Kidney epithelial cell (primary cell): Measurements from ENCODE around the gene SPRR2B. TPM values are rescaled to one million over a fixed set of nuclear protein-coding genes. Genes with fewer than 3 reads are reported as not detected.
"Not testable (repeated sequence)": the region's sequence is repeated elsewhere in the genome, so short reads cannot be mapped to it uniquely, and the experiment has no call there.

Experiments used
- DNase-seq: peaks from one replicate; pipeline ENCODE4 v3.0.0-alpha.2; 2010; ENCODE audit warnings: low read depth
- H3K27me3 ChIP-seq: 2 replicates; pipeline ENCODE4 v1.6.0; 2011; ENCODE audit warnings: low read length; ENCODE audit not compliant: control insufficient read depth, insufficient read depth
- H3K36me3 ChIP-seq: 2 replicates; pipeline ENCODE4 v1.5.1; 2011; ENCODE audit warnings: low read length; ENCODE audit not compliant: control insufficient read depth, insufficient read depth
- H3K4me3 ChIP-seq: 2 replicates; pipeline ENCODE4 v1.5.1; 2011; ENCODE audit warnings: low read depth, mild to moderate bottlenecking, control low read depth, low read length
- total RNA-seq: library from RNA; depleted of rRNA; stranded (reverse); fragments of >200 nt; gene quantifications from 2 replicates; pipeline ENCODE4 v1.2.3, GENCODE V29; 2015
- TF ChIP-seq, protein P1 (sequence below): IDR thresholded peaks from 2 replicates; pipeline ENCODE4 v1.5.1; 2011; ENCODE audit warnings: mild to moderate bottlenecking, moderate library complexity, low read length, control low read depth, inconsistent platforms; ENCODE audit not compliant: insufficient read depth, poor library complexity, severe bottlenecking

Gene SPRR2B
- total RNA-seq, 1 donor from 2014 or later, result not detected

DNA sequence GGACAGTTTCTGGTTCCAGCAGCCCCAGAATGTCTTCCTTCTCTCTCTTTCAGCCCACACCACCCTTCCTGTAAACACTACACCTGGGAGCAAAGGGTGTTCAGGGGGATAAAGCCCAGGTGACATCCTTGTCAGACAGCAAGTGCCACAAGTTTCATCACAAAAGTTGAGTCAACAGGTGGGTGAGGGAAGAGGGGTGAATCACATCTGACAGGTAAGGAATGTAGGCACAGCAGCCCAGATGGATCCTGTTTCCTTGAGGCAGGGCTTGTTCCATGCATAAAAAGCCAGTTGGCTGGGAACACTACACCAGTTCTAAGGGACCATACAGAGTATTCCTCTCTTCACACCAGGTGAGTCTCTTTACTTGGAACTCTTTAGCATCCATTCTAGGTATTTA is 40.5 kb downstream of the SPRR2B start, which contains the start of gene SPRR1B:
Gene SPRR1B (plus strand): TSS at position 309 of the 400 bp plus-strand sequence. CDS start 1,143 bp downstream, outside the sequence.
- no peak for DNase-seq
- Histone ChIP-seq H3K27me3 (no peaks in the 10 kb centered on the region), H3K4me3 (no peak within 1 kb of the TSS), H3K36me3 (no peaks in the 10 kb centered on the region)
- TF ChIP-seq, protein P1, sequence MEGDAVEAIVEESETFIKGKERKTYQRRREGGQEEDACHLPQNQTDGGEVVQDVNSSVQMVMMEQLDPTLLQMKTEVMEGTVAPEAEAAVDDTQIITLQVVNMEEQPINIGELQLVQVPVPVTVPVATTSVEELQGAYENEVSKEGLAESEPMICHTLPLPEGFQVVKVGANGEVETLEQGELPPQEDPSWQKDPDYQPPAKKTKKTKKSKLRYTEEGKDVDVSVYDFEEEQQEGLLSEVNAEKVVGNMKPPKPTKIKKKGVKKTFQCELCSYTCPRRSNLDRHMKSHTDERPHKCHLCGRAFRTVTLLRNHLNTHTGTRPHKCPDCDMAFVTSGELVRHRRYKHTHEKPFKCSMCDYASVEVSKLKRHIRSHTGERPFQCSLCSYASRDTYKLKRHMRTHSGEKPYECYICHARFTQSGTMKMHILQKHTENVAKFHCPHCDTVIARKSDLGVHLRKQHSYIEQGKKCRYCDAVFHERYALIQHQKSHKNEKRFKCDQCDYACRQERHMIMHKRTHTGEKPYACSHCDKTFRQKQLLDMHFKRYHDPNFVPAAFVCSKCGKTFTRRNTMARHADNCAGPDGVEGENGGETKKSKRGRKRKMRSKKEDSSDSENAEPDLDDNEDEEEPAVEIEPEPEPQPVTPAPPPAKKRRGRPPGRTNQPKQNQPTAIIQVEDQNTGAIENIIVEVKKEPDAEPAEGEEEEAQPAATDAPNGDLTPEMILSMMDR, result no peak

DNA sequence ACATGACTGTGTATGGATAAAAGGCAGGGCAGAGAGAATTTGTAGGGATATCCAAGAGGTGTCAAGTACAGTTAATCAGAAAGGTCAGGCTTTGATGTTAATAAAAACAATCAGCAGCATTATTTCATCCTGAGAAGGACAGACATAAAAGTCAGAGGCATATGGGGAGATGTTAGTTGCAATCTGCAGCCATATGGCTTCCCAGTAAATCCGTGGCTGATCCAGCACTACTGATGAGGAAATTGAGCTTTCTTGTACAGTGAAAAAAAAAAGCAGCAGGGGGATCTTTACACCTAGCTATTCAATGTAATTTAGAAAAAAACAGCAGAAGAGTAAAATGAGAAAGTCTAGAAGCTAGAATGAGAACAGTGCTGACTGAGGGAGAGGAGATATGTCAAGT is 42.6 kb downstream of the SPRR2B start:
- no peaks in the 10 kb centered on the region for H3K27me3 ChIP-seq
- DNase-seq, result no peak
- no peaks in the 10 kb centered on the region for H3K36me3 ChIP-seq
- no peak overlapping the region for H3K4me3 ChIP-seq
- TF ChIP-seq, protein P1, result no peak

DNA sequence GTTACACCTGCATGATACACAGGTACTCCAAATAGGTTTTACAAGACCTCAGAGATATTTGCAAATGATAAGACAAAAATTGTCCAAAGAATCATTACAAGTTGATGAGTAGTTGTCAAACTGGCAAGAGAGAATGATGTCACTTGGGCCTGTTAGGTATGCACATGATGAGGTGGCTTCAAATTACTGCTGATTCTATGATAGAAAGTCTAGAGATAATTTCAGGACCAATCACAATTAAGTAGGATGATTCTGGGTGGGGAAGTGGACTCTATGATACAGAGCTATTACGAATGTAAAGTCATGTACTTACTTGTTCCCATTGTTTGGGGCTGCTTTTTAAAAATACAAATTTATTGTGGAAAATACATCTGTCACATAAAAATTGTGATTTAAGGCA is 45.6 kb downstream of the SPRR2B start:
- DNase-seq, result no peak
- TF ChIP-seq, protein P1, result no peak

DNA sequence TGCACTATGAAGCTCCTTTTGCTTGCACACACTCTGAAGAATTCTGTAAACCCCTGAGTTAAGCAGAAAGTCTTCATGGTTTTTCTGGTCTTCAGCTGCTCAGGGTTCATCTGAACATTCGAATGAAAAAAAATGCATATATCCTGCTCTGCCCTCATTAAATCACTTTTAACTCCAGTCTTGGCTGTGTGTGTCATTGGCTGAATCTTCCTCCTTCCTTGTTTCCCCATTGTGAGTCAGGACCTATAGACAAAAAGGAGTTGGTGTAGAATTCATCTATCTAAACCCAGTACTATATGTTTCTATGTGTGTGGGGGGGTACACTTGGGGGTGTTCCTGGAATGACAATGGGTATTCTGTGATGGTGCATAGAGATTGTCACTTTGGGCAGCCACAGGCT is 47.0 kb downstream of the SPRR2B start:
- DNase-seq, result no peak
- Histone ChIP-seq H3K4me3 (no peak overlapping the region), H3K27me3 (no peaks in the 10 kb centered on the region), H3K36me3 (no peaks in the 10 kb centered on the region)
- TF ChIP-seq, protein P1, result no peak

More for the DNA sequence above, 45.6 kb downstream of the SPRR2B start:
- no peaks in the 10 kb centered on the region for H3K27me3 ChIP-seq
- no peak overlapping the region for H3K4me3 ChIP-seq
- no peaks in the 10 kb centered on the region for H3K36me3 ChIP-seq

DNA sequence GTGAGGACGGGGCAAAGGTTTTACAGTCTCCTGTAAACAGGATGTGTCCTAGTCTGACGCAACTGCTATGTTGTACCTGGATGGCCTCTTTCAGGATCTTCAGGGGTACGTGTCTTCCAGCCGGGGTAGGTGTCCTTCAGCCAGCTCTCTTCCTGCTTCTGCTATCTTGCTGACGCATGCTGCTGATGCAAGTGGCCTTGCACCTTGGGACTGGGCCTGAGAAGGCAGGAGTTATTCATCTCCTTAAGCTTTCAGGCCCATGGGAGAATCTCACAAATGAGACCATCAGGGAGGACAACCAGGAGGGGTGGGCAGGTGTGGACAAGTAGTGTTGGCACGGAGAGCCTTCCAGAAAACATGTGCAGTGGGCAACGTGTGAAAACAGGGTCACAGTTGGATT is 48.3 kb downstream of the SPRR2B start:
- TF ChIP-seq, protein P1, result no peak
- no peak for DNase-seq
- Histone ChIP-seq H3K27me3 (no peaks in the 10 kb centered on the region), H3K36me3 (no peaks in the 10 kb centered on the region), H3K4me3 (no peak overlapping the region)

DNA sequence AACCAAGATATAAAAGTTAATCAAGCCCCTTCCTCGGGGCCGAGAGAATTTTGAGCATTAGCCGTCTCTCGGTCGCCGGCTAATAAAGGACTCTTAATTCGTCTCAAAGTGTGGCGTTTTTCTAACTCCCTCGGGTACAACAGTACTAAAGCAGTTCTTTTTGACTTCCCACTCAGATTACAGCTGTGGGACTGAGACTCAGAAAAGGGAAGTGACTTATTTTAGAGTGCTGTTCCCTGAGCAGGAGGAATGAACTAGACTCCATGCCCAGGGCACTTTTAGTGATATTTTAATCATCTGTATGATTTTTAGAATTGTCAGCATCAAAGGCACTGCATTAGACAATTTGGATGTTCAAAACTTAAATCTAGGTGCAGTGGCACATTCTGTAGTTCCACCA is 49.1 kb downstream of the SPRR2B start:
- not testable (repeated sequence) for DNase-seq, H3K27me3 ChIP-seq, H3K4me3 ChIP-seq, H3K36me3 ChIP-seq

DNA sequence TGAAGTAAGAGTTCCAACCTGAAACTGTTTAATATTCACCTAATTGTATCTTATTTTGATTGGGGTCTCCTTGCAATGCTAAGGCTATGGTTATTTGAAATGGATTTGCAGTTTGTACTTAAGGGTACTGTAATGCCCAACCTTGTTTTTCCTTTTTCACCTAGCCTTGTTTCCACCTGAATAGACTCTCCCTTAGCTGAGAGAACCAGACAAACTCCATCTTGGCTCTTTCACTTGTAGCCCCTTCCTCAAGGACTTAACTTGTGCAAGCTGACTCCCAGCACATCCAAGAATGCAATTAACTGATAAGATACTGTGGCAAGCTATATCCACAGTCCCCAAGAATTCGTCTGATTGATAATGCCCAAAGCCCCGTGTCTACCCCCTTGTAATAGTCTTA is 49.6 kb downstream of the SPRR2B start:
- H3K27me3 ChIP-seq, DNase-seq, H3K36me3 ChIP-seq, H3K4me3 ChIP-seq: not testable (repeated sequence)
